ENCODE measurements around the gene PEX11A.
"Not testable (repeated sequence)": the region's sequence is repeated elsewhere in the genome, so short reads cannot be mapped to it uniquely, and the experiment has no call there.

Gene PEX11A

DNA sequence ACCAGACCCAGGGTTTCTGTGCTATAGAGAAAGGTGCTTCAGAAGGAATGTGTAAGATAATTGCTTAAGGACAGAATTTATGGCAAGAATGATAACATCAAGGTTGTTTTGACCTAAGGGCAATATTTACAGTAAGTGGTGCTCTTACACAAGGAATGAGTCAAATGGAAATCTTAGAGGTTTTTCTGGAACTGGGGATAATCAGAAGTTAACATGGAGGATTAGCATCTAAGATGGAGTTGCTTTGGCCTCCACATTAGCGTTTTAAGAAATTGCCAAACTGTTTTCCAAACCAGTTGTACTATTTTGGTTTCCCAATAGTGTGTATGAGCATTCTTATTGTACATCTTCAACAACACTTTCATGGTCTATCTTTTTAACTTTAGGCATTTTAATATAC lies 3.1 kb upstream of the PEX11A start:
- H3K4me3 ChIP-seq (ENCODE audit: low read length): no peak overlapping the region
- no peak for DNase-seq (ENCODE audit: low read depth)
- TF ChIP-seq, protein P1, sequence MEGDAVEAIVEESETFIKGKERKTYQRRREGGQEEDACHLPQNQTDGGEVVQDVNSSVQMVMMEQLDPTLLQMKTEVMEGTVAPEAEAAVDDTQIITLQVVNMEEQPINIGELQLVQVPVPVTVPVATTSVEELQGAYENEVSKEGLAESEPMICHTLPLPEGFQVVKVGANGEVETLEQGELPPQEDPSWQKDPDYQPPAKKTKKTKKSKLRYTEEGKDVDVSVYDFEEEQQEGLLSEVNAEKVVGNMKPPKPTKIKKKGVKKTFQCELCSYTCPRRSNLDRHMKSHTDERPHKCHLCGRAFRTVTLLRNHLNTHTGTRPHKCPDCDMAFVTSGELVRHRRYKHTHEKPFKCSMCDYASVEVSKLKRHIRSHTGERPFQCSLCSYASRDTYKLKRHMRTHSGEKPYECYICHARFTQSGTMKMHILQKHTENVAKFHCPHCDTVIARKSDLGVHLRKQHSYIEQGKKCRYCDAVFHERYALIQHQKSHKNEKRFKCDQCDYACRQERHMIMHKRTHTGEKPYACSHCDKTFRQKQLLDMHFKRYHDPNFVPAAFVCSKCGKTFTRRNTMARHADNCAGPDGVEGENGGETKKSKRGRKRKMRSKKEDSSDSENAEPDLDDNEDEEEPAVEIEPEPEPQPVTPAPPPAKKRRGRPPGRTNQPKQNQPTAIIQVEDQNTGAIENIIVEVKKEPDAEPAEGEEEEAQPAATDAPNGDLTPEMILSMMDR (conservative IDR thresholded peaks at IDR 0.05; ENCODE audit: low read depth, low read length): no peak

DNA sequence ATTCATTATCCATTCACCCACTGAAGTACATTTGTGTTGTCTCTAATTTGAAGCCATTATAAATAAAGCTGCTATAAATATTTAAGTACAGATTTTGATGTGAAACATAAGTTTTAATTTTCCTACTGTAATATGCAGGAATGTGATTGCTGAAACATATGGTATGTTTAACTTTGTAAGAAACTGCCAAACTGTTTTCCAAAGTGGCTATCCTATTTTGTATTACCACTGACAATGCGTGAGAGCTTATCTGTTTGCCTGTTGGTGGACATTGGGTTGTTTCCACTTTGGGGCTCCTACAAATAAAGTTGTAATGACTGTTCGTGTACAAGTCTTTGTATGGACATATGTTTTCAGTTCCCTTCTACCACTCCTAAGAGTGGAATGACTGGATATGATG lies 2.5 kb upstream of the PEX11A start:
- no peak overlapping the region for H3K4me3 ChIP-seq (ENCODE audit: low read length)
- TF ChIP-seq, protein P1 (conservative IDR thresholded peaks at IDR 0.05; ENCODE audit: low read depth, low read length): no peak
- no peak for DNase-seq (ENCODE audit: low read depth)

DNA sequence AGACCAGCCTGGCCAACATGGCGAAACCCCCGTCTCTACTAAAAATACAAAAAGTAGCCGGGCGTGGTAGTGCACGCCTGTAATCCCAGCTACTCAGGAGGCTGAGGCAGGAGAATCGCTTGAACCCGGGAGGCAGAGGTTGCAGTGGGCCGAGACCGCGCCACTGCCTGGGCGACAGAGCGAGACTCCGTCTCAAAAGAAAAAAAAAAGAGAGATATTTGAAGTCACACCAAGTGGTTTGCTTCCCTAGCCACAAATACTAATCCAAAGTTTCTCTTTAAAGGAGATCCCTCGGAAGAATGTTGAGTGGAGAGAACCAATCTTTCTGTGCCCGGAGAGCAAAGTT lies 651 bp downstream of the PEX11A start:
- H3K4me3 ChIP-seq (ENCODE audit: low read length): peak overlapping the region; percentile 96

DNA sequence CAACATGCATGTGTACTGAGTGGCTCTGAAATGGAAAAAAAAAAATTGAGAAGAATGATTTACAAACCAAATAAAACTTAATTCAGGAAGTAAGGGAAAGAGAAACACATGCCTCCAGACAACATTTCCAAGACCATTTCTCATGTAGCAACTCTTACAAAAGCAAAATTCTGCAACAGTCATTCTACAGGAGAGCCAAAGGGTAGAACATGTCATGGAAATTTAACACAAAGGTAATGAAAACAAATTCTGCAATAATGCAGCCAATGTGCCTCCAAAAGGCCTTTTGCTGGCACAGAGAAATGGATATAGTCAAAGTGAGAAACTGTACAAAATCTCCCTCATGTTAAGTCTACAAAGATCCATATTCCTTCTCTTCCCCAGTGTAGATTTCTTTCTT lies 4.0 kb downstream of the PEX11A start:
- TF ChIP-seq, protein P1 (conservative IDR thresholded peaks at IDR 0.05; ENCODE audit: low read depth, low read length): no peak

More for the DNA sequence above, 651 bp downstream of the PEX11A start:
- not testable (repeated sequence) for DNase-seq (ENCODE audit: low read depth)

DNA sequence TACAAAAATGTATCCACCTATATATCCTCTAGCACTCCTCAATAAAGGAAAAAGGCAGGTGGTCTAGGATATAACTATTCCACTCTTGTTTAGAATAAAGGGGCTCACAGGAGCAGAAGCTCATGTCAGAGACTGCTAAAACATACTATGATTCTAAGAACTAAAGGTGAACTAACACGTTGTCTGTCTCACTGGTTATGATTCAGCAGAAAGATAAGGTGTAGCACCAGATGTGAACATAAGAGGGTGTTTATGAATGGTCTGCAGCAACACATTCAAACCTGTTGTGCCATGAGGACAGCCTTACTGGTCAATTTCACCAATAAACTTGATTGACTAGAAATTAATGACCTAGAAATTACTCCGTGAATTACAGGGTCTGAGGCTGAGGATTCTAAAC lies 4.6 kb downstream of the PEX11A start:
- no peak overlapping the region for H3K4me3 ChIP-seq (ENCODE audit: low read length)
- TF ChIP-seq, protein P1 (conservative IDR thresholded peaks at IDR 0.05; ENCODE audit: low read depth, low read length): no peak

More for the DNA sequence above, 4.0 kb downstream of the PEX11A start:
- DNase-seq (ENCODE audit: low read depth): no peak
- no peak overlapping the region for H3K4me3 ChIP-seq (ENCODE audit: low read length)

DNA sequence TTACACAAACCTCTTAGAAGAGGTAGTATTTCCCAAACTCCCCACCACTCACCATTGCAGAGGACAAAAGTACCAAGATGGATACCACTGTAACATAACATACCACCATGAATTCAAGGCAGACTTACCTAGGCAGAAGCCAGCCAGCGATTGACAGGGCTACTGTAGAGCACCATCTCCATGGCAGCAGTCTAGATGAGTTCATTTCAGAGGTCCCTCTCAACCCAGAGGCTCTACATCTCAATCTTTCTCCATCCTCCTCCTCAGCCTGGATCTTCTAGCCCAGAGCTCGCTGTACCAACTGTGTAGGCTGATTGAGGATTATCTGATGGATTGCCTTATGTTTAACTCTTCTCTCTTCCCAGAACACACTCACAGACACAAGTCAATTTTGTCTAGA lies 9.4 kb downstream of the PEX11A start:
- no peak for DNase-seq (ENCODE audit: low read depth)
- TF ChIP-seq, protein P1 (conservative IDR thresholded peaks at IDR 0.05; ENCODE audit: low read depth, low read length): no peak
- no peak overlapping the region for H3K4me3 ChIP-seq (ENCODE audit: low read length)

More for the DNA sequence above, 4.6 kb downstream of the PEX11A start:
- no peak for DNase-seq (ENCODE audit: low read depth)

DNA sequence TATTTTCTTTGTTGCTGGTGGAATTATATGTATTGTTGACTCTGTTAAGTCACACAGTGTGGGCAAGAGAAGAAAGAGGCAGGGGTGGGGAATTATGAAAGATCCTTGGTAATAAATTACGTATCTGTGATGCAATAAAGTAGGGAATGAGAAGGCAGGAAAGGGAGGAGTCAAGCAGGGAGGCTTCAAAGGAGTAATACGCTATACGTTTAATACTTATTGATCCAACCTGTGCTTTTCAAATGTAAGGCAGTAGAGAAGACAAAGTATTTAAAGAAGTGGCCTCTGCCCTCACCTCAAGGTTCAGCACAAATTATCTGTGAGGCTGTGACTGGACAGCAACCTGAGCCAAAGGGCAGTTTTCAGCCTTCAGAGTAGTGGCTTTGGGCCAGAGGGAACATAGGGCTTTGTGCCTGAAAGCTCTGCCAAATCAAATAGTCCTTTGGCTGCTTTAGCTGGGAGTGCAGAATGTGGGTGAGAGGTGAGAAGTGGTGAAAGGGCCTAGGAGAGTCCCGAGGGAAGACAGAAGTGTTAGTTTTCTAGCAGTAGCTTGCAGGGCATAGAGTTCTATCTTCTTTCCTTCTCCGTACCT lies 10.2 kb downstream of the PEX11A start:
- DNase-seq (ENCODE audit: low read depth): no peak
- TF ChIP-seq, protein P1 (conservative IDR thresholded peaks at IDR 0.05; ENCODE audit: low read depth, low read length): no peak
- no peak overlapping the region for H3K4me3 ChIP-seq (ENCODE audit: low read length)

DNA sequence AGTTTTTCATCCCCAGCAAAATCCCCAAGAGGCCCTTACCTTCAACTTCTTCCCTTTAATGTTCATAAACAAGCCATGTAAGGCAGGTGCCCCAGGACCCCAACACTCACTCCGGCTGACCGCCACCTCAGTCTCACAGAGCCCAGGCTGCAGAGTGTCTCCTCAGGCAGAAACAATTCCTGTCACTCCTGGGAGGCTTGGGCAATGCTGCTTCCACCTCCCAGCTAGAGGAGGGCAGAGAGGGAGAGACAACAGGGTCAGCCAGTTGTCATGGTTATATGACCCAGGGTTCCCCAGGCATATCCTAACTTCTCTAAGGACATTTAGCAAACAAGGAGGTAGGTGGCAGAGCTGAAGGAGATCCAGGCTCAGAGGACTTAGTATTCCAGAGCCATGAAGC lies 11.3 kb downstream of the PEX11A start, which contains the start of gene PLIN1:
PLIN1 (minus strand) TSS at position 156 of the 400 bp plus-strand sequence. CDS start 1,878 bp downstream, outside the sequence.
- DNase-seq (ENCODE audit: low read depth): no peak
- TF ChIP-seq, protein P1 (conservative IDR thresholded peaks at IDR 0.05; ENCODE audit: low read depth, low read length): no peak
- H3K4me3 ChIP-seq (ENCODE audit: low read length): no peak within 1 kb of the TSS
